Epithelial cell of proximal tubule (primary cell): Measurements from ENCODE around the gene GMPPA. TPM values are rescaled to one million over a fixed set of nuclear protein-coding genes. Genes with fewer than 3 reads are reported as not detected.

Experiments used
- DNase-seq: peaks from one replicate; pipeline ENCODE4 v3.0.0-alpha.2; 2011; ENCODE audit warnings: low read depth
- H3K4me3 ChIP-seq: 2 replicates; pipeline ENCODE4 v1.5.1; 2011; ENCODE audit warnings: low read depth, mild to moderate bottlenecking, low read length
- total RNA-seq: library from RNA; depleted of rRNA; stranded (reverse); fragments of >200 nt; gene quantifications from 2 replicates; pipeline ENCODE4 v1.2.3, GENCODE V29; 2015
- TF ChIP-seq, protein P1 (sequence below): conservative IDR thresholded peaks from 2 replicates; pipeline ENCODE4 v1.5.1; 2012; ENCODE audit warnings: low read depth, mild to moderate bottlenecking, low read length

GMPPA gene
- total RNA-seq, 1 donor from 2014 or later, result 27.2 TPM

- DNase-seq, result no peak
- no peak overlapping the region for H3K4me3 ChIP-seq
- TF ChIP-seq, protein P1, sequence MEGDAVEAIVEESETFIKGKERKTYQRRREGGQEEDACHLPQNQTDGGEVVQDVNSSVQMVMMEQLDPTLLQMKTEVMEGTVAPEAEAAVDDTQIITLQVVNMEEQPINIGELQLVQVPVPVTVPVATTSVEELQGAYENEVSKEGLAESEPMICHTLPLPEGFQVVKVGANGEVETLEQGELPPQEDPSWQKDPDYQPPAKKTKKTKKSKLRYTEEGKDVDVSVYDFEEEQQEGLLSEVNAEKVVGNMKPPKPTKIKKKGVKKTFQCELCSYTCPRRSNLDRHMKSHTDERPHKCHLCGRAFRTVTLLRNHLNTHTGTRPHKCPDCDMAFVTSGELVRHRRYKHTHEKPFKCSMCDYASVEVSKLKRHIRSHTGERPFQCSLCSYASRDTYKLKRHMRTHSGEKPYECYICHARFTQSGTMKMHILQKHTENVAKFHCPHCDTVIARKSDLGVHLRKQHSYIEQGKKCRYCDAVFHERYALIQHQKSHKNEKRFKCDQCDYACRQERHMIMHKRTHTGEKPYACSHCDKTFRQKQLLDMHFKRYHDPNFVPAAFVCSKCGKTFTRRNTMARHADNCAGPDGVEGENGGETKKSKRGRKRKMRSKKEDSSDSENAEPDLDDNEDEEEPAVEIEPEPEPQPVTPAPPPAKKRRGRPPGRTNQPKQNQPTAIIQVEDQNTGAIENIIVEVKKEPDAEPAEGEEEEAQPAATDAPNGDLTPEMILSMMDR, result no peak
Observed at GRCh38 chr2:219464286-219465032, 34.2 kb upstream of the GMPPA start.

DNA sequence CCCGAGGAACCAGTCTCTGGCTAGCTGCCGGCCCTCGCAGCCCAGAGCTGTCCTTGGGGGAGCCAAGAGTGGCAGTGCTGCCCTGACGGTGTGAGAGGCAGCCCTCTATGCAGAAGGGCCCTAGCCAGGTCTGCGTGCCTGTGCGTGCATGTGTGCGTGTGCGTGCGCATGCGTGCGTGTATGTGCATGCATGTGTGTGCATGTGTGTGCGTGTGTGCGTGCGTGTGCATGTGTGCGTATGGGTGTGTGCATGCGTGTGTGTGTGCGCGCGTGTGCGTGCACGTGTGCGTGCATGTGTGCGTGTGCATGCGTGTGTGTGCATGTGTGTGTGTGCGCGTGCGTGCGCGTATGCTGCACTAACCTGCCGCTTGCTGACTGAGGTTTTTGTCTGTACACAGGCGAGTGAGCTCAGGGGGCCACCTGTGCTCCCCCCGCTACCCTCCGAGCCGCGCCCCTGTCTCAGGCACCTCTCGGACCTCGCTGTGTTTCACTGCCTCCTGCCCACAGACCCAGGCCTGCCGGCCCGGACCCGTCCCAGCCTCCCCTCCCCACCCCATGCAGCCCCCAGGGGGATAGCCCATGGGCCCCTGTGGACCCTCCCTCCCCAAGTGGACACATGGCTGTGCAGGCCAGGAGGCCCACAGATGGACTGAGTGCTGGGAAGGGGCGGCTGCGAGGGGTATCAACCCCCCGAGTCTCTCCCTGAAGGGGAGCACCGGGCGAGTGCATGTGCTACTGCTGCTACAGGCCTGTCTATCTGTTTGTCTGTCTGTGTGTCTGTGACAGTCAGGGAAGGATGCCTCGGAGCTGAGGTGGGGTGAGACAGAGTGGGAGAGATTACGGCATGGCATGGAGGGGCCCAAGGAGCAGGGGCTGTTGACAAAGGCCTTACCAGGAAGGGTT, 32.8 kb upstream of the GMPPA start:
- no peak for DNase-seq

DNA sequence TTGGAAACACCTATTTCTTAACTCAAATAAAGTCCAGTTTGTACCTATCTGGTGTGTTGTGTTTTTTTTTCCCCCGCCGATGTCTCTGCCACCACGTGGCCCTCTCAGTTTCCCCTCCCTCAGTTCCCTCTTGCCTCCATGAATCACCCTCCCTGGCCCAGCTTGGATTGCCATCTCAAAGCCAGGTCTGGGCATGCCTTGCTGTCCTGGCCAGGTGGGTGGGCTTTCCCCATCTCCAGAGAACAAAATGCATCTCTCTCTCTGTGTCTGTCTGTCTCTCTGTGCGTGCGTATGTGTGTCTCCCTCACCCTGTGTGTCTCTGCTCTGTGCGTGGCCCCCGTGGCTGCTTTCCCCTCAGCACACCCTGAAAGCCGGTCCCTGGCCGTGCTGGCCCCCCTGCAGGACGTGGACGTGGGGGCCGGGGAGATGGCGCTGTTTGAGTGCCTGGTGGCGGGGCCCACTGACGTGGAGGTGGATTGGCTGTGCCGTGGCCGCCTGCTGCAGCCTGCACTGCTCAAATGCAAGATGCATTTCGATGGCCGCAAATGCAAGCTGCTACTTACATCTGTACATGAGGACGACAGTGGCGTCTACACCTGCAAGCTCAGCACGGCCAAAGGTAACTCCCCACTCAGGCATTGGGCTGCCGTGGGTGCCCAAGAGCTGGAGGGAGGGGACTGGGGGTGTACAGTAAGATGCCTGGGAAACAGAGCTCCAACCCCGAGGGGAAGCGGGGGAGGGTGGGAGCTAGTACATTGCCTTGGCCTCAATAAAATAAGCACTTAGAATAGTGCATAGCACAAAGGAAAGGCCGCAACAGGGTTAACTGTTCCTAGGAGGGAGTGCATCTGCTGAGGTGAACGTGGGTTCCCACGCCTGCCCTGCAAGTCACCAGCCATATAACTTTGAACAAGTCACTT, 31.6 kb upstream of the GMPPA start:
- DNase-seq, result no peak
- TF ChIP-seq, protein P1, result no peak
- H3K4me3 ChIP-seq, result no peak overlapping the region

More for the DNA sequence above, 32.8 kb upstream of the GMPPA start:
- H3K4me3 ChIP-seq, result no peak overlapping the region
- TF ChIP-seq, protein P1, result no peak

DNA sequence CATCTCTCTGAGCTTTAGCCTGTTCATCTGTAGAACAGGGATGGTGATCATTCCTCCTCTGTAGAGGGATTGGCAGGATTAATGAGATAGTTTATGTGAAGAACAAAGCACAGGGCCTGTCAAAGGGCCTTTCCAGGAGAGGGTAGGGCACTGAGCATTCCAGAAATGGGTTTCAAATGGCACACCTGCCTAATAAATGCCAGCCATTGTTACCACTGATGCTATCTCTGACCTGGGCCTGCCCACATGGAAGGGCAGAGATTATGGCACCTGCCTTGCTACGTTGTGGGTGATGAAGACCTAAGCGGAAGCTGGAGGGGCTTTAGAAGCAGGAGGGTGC, 31.0 kb upstream of the GMPPA start:
- H3K4me3 ChIP-seq, result no peak overlapping the region
- TF ChIP-seq, protein P1, result no peak
- DNase-seq, result no peak

DNA sequence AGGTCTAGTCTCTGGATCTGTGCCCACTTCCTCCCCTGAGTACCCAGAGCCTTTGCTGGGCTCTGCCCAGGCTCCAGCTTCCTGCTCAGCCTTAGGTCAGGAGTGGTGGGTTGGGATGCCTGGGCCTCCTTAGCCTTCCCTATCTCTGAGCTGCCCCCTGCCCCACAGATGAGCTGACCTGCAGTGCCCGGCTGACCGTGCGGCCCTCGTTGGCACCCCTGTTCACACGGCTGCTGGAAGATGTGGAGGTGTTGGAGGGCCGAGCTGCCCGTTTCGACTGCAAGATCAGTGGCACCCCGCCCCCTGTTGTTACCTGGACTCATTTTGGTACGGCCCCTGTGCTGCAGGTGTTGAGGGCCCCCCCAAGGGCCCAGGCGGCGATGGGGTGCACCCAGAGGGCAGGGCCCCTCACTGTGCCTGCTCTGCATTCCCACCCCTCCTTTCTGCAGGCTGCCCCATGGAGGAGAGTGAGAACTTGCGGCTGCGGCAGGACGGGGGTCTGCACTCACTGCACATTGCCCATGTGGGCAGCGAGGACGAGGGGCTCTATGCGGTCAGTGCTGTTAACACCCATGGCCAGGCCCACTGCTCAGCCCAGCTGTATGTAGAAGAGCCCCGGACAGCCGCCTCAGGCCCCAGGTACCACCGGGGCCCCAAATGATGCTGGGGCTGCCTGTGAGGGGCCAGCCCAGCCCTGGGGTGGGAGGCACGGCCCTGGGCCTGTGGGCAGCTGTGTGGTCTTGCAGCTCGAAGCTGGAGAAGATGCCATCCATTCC, 30.1 kb upstream of the GMPPA start:
- TF ChIP-seq, protein P1, result no peak
- H3K4me3 ChIP-seq, result no peak overlapping the region
- DNase-seq, result no peak

DNA sequence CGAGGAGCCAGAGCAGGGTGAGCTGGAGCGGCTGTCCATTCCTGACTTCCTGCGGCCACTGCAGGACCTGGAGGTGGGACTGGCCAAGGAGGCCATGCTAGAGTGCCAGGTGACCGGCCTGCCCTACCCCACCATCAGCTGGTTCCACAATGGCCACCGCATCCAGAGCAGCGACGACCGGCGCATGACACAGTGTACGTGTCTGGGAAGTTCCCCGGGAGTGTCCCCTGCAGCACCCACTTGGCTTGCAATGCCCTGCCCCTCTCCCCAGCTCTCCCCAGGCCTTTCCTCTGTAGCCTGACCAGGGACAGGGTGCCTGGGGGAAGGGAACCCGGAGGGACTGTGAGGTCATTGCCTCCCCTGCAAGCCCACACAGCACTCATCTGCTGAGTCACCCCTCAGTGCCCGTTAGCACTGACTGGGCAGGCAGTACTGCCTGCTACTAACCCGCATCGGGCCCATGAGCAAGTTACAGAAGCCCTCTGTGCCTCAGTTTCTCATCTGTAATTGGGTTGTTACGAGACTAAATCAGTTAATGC, 29.4 kb upstream of the GMPPA start:
- no peak for DNase-seq
- no peak overlapping the region for H3K4me3 ChIP-seq
- TF ChIP-seq, protein P1, result no peak
